Thyroid gland (tissue), 4 donors: Measurements from ENCODE around the gene NLRP1. TPM values are rescaled to one million over a fixed set of nuclear protein-coding genes. Genes with fewer than 3 reads are reported as not detected.

Experiments used
- DNase-seq, 2 donors: peaks; one replicate each; pipeline ENCODE4 v3.0.0-alpha.2; 2019
- H3K27ac ChIP-seq, 3 donors: fragments of 200-600 bp; sonication (generic); 1 replicate in 2 of 3; 2 replicates in 1 of 3; pipeline ENCODE4 v1.5.1; 2016 to 2019; ENCODE audit warnings: mild to moderate bottlenecking in 1 of 3, moderate library complexity in 1 of 3
- H3K27me3 ChIP-seq: fragments of 200-600 bp; sonication (generic); one replicate; pipeline ENCODE4 v1.5.1; 2019
- H3K36me3 ChIP-seq, 2 donors: fragments of 200-600 bp; sonication (generic); one replicate each; pipeline ENCODE4 v1.5.1; 2016 to 2019
- H3K4me1 ChIP-seq, 2 donors: fragments of 200-600 bp; sonication (generic); one replicate each; pipeline ENCODE4 v1.5.1; 2017 to 2019
- H3K4me3 ChIP-seq, 3 donors: fragments of 200-600 bp; sonication (generic); replicated peaks in 1 of 3; 1 replicate in 2 of 3; 2 replicates in 1 of 3; pipeline ENCODE4 v1.5.1; 2016; ENCODE audit warnings: mild to moderate bottlenecking in 1 of 3
- H3K9me3 ChIP-seq: fragments of 200-600 bp; sonication (generic); one replicate; pipeline ENCODE4 v1.5.1; 2017
- POLR2A ChIP-seq, 2 donors: fragments of 450-650 bp; IDR thresholded peaks; one replicate each; pipeline ENCODE4 v1.6.1; 2017; ENCODE audit warnings: antibody characterized with exemption in 2 of 2, mild to moderate bottlenecking in 2 of 2, moderate library complexity in 1 of 2
- WGBS, 2 donors: methylation state at CpG; one replicate each; pipeline ENCODE4 v1.1.5; 2017; 5-methylcytosine and 5-hydroxymethylcytosine counted together
- intact Hi-C: fragments of 100-400 bp; cut with DNase I; formaldehyde crosslinking; loops from one replicate; pipeline ENCODE4 v1.15.1; 2023
- total RNA-seq, 4 donors: library from RNA; depleted of rRNA; stranded (reverse); fragments of >200 nt; gene quantifications; one replicate each; pipeline ENCODE4 v1.2.3, GENCODE V29; 2016
- TF ChIP-seq, protein P1 (sequence below), 6 experiments: fragments of 200-600 bp in 3 of 6; fragments of 450-650 bp in 3 of 6; sonication (generic) in 3 of 6; IDR thresholded peaks; one replicate each; pipeline ENCODE4 v1.5.1; 2016 to 2019; ENCODE audit warnings: antibody characterized with exemption in 6 of 6, mild to moderate bottlenecking in 2 of 6, inconsistent platforms in 1 of 6, moderate library complexity in 1 of 6

Gene NLRP1
- total RNA-seq, 4 donors from 2014 or later: 28.4 to 36.7 (median 31.8) TPM

DNA sequence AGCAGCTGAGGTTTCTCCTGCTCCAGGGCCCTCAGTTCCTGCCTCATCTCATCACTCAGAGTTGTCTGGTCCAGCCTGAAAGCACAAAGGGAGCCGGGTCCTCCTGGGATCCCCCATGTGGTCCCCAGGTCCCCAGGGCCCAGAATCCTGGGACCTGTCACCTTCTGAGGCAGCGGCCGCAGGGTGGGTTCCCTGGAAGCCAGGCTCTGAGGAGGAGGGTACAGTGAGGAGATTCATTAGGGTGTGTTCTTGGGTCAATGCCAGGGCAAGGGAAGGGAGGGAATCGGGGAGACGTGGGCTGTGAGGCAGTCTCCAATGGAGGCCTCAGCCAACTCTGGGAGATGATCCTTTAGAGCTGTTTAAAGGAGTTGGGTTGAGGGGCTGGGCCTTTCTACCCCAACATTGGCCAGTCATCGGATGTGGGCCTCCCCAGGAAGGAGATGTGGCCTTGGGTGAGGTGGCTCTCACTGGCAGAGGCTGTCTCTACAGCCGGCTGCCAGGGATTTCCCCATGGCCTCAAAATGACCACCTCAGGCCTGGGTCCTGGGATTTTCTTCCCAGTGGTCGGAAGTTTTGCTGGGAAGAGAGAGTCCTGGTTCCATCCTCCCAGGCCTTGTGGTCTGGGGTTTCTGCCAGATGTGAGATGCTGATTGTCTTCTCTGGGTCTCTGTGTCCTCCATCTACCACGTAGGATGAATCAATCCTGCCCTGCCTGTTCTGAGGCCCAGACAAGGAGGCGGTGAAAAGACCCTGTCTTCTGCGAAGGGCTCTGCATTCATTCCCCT, 47.3 kb downstream of the NLRP1 start:
- no peak overlapping the region for H3K27ac ChIP-seq
- no peaks in the 10 kb centered on the region for H3K9me3 ChIP-seq
- H3K4me1 ChIP-seq: no peaks in the 10 kb centered on the region
- no peak for DNase-seq
- TF ChIP-seq, protein P1, sequence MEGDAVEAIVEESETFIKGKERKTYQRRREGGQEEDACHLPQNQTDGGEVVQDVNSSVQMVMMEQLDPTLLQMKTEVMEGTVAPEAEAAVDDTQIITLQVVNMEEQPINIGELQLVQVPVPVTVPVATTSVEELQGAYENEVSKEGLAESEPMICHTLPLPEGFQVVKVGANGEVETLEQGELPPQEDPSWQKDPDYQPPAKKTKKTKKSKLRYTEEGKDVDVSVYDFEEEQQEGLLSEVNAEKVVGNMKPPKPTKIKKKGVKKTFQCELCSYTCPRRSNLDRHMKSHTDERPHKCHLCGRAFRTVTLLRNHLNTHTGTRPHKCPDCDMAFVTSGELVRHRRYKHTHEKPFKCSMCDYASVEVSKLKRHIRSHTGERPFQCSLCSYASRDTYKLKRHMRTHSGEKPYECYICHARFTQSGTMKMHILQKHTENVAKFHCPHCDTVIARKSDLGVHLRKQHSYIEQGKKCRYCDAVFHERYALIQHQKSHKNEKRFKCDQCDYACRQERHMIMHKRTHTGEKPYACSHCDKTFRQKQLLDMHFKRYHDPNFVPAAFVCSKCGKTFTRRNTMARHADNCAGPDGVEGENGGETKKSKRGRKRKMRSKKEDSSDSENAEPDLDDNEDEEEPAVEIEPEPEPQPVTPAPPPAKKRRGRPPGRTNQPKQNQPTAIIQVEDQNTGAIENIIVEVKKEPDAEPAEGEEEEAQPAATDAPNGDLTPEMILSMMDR (IDR thresholded peaks at IDR 0.05): no peak
- TF ChIP-seq POLR2A (IDR thresholded peaks at IDR 0.05): no peak
- 79 to 84% methylated on average over 11 of the region's 11 CpGs for WGBS, 2 donors
- no peak overlapping the region for H3K4me3 ChIP-seq
- no peaks in the 10 kb centered on the region for H3K27me3 ChIP-seq
- intact Hi-C loops: no loop called here
- peaks cover 14 to 19% of the 10 kb centered on the region in 2 donors for H3K36me3 ChIP-seq

- H3K27ac ChIP-seq: no peak overlapping the region
- no peak overlapping the region for H3K4me3 ChIP-seq
- no peaks in the 10 kb centered on the region for H3K27me3 ChIP-seq
- intact Hi-C loops: no loop called here
- H3K4me1 ChIP-seq: no peaks in the 10 kb centered on the region
- TF ChIP-seq, protein P1 (IDR thresholded peaks at IDR 0.05): no peak
- TF ChIP-seq POLR2A (IDR thresholded peaks at IDR 0.05): no peak
- H3K9me3 ChIP-seq: no peaks in the 10 kb centered on the region
- DNase-seq: no peak
- H3K36me3 ChIP-seq: peaks cover 4 to 25% of the 10 kb centered on the region in 2 donors
- 92 to 96% methylated on average over 1 to 2 of the region's 2 CpGs for WGBS, 2 donors
Measured at GRCh38 chr17:5535436-5535835, 48.9 kb downstream of the NLRP1 start.

DNA sequence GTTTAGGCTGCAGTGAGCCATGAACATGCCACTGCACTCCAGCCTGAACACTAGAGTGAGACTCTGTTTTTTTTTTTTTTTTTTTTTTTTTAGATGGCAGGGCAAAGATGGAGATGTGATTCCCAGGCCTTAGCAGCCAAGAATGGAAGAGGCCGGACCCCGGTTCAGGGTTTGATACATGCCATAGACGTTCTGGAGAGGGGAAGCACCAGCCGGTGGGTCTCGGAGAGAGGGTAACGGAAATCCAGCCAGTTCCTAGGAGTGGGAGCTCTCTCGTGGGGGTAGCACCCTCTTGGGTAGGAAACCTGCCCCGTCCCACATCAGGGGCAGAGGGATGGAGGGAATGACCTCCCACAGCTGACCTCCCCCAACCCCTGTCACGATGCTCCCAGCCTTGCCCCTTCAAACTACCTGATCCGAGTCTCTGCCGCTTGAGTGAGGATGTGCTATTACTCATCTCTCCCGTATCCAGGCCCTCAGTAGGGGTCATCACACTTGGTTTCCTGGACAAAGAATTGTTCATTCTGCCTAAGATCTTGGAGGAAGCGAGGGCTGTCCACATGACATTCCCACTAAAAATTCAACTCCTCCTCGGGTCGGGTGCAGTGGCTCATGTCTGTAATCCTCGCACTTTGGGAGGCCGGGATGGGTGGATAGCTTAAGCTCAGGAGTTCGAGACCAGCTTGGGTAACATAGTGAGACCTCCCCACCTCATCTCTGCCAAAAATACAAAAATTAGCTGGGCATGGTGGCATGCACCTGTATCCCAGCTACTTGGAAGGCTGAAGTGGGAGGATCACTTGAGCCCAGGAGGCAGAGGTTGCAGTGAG, 50.6 kb downstream of the NLRP1 start:
- intact Hi-C loops: no loop called here
- TF ChIP-seq, protein P1 (IDR thresholded peaks at IDR 0.05): no peak
- no peak for TF ChIP-seq POLR2A (IDR thresholded peaks at IDR 0.05)
- 83 to 86% methylated on average over 17 to 18 of the region's 18 CpGs for WGBS, 2 donors

GRCh38 chr17:5532581-5532980, 51.7 kb downstream of the NLRP1 start:
- Histone ChIP-seq H3K9me3 (no peaks in the 10 kb centered on the region), H3K4me1 (no peaks in the 10 kb centered on the region), H3K27ac (no peak overlapping the region), H3K36me3 (peaks cover 0 to 30% of the 10 kb centered on the region in 2 donors), H3K27me3 (no peaks in the 10 kb centered on the region), H3K4me3 (no peak overlapping the region)
- TF ChIP-seq POLR2A (IDR thresholded peaks at IDR 0.05): no peak
- TF ChIP-seq, protein P1 (IDR thresholded peaks at IDR 0.05): no peak
- 88 to 92% methylated on average over 7 to 8 of the region's 8 CpGs for WGBS, 2 donors
- DNase-seq: no peak
- intact Hi-C loops: no loop called here

More for the DNA sequence above, 50.6 kb downstream of the NLRP1 start:
- Histone ChIP-seq H3K4me1 (no peaks in the 10 kb centered on the region), H3K9me3 (no peaks in the 10 kb centered on the region), H3K27ac (no peak overlapping the region), H3K36me3 (peaks cover 0 to 30% of the 10 kb centered on the region in 2 donors), H3K4me3 (no peak overlapping the region), H3K27me3 (no peaks in the 10 kb centered on the region)
- DNase-seq: no peak

GRCh38 chr17:5531085-5531418, 53.3 kb downstream of the NLRP1 start:
- Histone ChIP-seq H3K36me3 (peaks cover 0 to 33% of the 10 kb centered on the region in 2 donors), H3K9me3 (no peaks in the 10 kb centered on the region)
- intact Hi-C loops: no loop called here

More at GRCh38 chr17:5531085-5531418, 53.3 kb downstream of the NLRP1 start:
- H3K4me1 ChIP-seq: no peaks in the 10 kb centered on the region
- H3K27me3 ChIP-seq: no peaks in the 10 kb centered on the region
- no peak for TF ChIP-seq POLR2A (IDR thresholded peaks at IDR 0.05)
- TF ChIP-seq, protein P1 (IDR thresholded peaks at IDR 0.05): no peak
- H3K4me3 ChIP-seq: no peak overlapping the region
- H3K27ac ChIP-seq: no peak overlapping the region
- WGBS, 2 donors: 95 to 99% methylated on average over 4 of the region's 4 CpGs
- DNase-seq: no peak
